GM19452 (cell line): ENCODE results near the gene TSC22D4.

Experiments used
- ATAC-seq: cut with Tn5 transposase; IDR thresholded peaks from one replicate; pipeline ENCODE4 v1.9.1; 2021; ENCODE audit not compliant: unreplicated experiment

Gene TSC22D4

DNA sequence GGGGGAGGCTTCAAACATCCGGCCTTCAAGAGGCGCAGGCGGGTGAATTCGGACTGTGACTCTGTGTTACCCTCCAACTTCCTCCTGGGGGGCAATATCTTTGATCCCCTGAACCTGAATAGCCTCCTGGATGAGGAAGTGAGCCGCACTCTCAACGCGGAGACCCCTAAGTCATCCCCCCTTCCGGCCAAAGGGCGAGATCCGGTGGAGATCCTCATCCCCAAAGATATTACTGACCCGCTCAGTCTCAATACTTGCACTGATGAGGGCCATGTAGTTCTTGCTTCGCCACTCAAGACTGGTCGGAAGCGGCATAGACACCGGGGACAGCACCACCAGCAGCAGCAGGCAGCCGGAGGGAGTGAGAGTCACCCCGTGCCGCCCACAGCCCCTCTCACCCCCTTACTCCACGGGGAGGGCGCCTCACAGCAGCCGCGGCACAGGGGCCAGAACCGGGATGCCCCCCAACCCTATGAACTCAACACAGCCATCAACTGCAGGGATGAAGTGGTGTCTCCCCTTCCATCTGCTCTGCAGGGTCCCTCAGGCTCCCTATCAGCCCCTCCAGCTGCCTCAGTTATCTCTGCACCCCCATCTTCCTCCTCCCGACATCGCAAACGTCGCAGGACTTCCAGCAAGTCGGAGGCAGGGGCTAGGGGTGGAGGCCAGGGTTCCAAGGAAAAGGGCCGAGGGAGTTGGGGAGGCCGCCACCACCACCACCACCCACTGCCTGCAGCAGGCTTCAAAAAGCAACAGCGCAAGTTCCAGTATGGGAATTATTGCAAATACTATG is 48.3 kb downstream of the TSC22D4 start:
- no peak for ATAC-seq

DNA sequence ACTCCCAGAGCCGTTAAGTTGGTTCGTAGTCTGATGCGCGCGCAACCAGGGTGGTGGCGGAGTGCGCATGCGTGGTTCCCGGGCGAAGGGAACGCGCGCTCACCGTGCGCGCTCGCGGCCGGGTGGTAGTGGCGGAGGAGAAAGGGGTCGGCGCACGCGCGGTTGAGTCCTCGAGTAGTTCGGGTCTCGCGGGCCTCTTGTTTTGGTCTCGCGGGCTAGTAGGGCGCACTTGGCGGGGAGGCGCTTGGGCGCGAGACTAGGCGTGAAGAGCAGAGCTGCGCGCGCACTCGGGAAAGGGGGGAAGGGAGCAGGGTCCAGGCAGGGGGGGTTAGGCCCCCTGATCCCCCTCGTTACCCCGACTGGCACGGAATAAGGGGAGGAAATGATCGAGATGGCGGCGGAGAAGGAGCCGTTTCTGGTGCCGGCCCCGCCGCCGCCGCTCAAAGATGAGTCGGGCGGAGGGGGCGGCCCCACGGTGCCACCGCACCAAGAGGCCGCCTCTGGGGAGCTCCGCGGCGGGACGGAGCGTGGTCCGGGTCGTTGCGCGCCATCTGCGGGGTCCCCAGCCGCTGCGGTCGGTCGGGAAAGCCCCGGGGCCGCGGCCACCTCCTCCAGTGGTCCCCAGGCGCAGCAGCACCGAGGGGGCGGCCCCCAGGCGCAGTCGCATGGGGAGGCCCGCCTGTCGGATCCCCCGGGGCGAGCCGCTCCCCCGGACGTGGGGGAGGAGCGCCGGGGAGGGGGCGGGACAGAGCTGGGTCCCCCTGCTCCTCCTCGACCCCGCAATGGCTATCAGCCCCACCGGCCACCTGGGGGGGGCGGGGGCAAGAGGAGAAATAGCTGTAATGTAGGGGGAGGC is 49.1 kb downstream of the TSC22D4 start, which contains the start of gene MEPCE:
MEPCE (plus strand) TSS at position 195 of the 856 bp plus-strand sequence; CDS start at position 383, 188 bp downstream.
- peak; percentile 35 for ATAC-seq

DNA sequence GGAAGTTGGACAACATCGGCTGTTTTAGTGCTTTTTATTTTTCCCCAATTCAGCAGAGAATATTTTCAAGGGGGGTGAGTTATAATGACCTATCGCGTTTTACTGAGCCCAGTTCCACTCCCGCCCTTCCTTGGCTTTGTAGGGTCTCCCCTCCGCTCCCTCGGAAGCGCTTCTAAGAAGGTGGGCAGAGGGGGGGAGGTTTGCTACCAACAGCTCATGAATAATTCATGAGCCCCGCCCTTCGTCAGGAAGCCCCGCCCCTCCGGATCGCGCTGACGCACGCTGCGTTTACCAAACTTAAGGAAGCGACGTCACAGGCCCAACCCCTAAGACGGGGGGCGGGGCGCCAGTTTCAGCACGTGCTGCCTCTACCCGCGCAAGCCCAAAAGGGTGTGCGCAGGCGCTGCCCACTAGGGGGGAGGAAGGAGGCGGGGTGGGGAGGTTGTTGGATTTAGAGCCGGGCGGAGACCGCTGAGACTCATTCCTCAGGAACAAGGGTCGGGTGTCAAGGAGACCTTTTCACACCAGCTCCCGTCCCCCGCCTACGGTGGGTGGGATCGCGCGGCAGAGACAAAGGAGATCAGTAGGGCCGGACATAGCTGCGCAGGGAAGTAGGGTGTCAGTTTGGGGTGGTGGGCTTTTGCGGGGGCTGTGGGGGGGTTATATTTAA is 49.9 kb downstream of the TSC22D4 start:
- ATAC-seq: peak; percentile 46

DNA sequence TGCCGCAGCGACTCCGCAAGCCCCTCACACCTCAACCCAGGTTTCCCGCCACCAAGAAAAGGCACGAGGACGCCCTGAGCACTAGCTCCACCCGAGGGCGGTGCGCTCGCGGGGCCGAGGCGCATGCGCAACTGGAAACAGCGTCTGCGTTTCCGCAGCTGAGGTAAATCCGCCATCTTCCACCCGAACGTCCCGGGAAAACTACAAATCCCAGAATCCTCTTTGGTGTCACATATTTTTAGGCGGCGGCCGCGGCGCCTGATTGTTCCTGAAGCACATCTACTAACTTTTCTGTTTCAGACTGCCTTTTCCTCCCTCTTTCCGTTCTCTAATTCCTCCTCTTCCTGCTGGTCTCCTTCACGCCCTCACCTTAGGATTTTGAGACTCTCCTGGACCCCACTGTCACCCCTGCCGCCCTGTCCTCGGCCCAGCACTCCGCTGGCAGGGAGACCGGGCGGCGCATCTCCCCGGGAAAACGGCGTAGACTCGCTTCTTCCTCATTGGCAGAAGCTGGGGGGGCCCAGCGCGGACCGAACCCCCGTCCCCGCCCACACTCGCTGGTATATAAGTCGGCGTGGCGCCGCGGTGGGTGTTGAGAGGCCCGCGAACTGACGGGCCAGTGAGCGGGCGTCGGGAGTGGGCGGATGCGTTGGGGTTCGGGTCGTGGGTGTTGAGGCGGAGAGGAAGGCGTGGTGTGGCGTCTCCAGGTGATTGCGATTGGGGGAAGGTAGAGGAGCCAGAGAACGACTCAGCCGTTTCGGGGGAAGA is 50.6 kb downstream of the TSC22D4 start, which contains the start of gene ZCWPW1:
ZCWPW1 (minus strand) TSS at position 505 of the 768 bp plus-strand sequence. CDS start 8,054 bp downstream, outside the sequence.
- peak; percentile 43 for ATAC-seq

DNA sequence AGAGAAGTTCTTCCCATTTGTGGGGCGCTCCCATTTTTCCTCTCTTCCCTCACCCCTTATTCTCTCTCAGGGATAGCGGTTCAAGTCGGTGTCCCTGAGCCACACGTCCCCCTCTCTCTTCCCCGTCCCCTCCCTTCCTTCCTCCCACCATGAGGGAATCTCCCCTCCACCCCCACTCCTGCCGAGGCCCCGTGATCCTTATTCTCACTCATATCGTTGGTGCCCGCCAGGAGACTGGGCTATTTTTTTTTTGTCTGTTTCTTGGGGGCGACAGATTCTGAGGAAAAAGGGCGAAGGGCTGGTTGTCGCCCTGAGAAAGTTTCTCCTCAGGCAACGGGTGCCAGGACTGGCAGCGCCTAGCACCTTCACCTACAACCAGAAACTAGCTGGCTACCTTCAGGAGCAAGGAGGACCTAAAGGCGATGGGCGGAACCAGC is 51.2 kb downstream of the TSC22D4 start:
- ATAC-seq: no peak

DNA sequence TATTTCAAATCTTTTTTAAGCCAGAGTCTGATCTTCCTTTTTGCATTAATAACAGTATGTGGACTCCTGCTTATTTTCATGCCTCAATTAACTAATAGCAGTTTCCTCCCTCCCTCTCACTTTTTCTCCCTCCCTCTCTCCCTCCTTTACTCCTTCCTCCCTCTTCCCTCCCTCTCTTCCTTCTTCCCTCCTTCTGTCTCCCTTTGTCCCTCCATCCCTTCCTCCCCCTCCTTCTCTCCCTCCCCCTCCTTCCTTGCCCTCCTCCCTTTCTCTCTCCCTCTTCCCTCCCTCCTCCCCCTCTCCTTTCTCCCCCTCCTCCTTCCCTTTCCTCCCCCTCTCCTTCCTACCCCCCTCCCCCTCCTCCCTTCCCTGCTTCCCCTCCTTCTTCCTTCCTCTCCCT is 52.5 kb downstream of the TSC22D4 start:
- no peak for ATAC-seq

DNA sequence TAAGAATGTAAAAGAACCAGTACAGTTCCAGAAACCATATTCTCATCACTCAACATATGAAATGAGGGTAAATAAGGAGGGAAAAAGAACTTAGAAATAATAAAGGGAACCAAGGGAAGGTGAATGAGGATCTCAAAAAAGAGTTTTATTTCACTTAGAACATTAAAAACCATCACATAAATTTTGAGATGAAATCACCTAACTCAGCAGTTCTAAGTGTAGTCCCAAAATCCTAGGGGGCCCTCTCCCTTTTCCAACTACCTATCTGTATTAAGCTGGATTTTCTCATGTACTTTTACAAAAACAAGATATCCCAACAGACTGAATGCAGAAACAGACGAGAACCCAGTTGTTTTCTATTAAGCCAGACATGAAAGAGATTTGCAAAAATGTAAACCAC is 53.7 kb downstream of the TSC22D4 start:
- ATAC-seq: no peak

DNA sequence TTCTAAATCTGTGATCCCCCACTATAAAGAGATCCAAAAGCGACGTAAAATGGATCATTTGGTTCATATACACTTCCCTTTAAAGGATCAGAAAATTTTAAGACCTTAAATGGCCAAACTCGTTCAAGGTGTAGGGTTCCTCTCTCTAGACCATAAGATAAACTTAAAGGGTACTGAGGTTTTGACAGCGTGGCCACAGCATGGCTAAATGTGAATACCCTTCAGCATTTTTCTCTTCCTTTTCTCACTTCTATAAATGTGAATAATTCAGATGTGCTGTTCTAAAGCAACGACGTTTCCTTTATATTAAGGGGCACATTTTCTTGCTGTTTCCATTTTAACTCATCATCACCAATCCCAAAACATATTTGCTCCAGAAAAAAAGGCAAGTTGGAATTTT is 55.7 kb downstream of the TSC22D4 start:
- no peak for ATAC-seq

DNA sequence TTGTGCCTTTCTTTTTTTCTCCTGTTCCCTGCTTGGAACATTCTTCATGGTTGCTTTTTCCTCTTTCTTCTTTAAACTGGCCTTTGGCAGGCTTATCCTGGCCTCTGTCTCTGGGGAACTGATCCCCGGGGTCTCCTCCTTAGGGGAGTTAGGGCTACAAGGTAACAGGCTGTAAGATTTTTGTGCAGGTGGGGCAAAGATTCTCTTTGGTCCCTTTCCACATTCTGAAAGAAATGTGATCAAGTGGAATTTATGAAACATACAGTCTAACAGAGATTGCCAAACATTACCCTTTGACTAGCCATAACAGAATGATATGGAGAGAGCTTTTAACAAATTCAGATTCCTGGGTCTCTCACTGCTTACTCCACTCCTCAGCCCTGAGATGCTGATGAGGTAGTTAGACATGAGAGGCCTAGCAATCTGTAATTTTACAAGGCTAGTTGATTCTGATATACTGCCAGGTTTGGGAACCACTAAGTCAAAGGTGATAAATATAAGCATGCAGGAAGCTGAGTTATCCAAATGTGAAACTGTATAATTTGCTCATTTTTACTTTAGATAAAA is 59.3 kb downstream of the TSC22D4 start:
- no peak for ATAC-seq

DNA sequence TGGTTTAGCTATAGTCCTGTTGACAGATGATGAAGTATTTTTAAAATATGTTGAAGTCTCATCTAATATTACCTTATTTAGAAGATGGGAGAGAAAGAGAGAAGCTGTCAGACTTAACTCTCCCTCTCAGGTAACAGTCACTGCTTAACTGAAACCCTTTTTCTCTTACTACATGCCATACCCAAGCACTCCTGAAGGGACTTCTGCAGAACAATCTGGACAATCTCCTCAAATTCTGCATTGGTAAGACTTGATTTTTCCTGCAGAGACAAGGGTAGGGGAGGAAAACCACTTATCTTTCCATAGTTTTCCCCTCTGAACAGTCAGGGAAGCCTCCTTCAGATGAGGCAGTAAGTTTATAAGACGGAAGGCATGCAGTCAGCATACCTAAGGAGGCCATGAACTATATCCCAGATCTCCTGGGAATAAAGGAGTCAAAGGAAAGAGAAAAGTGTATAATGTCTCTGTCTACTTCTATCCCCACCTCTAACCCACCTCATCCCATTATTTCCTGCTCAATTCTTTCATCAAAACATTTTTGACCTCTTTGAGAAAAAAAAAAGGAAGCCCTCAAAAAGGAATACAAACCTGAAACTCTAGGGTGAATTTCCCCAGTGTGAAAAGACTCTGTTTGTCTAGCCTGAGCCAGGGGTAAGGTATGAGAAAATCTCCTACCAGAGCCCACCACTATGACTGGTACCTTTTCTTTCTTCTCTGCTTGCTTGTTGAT is 59.9 kb downstream of the TSC22D4 start:
- no peak for ATAC-seq
